WTC11 (cell line): ENCODE data around the gene SGCA. TPM values are rescaled to one million over a fixed set of nuclear protein-coding genes. Genes with fewer than 3 reads are reported as not detected.

Source experiments
- ATAC-seq: fragments of 200-7000 bp; cut with Tn5 transposase; 2 replicates; pipeline ENCODE4 v1.10.0; 2021; ENCODE audit warnings: mild to moderate bottlenecking, moderate library complexity
- CTCF ChIA-PET: fragments of 300-600 bp; sonication (Branson Sonifier 250); formaldehyde crosslinking; loops from one replicate; lab custom pipeline; 2021; ENCODE audit warnings: antibody characterized with exemption; lab: Charles Lee
- POLR2A ChIA-PET: fragments of 350-600 bp; sonication (Branson Sonifier 250); formaldehyde crosslinking; loops from one replicate; lab custom pipeline; 2021; ENCODE audit warnings: antibody characterized with exemption; lab: Charles Lee
- DNase-seq: peaks from one replicate; pipeline ENCODE4 v3.0.0; 2021; ENCODE audit warnings: low spot score
- H3K27ac Mint-ChIP-seq: 2 replicates; pipeline ENCODE4 v1.8.0; 2021; ENCODE audit warnings: mixed read lengths
- H3K27me3 Mint-ChIP-seq: 2 replicates; pipeline ENCODE4 v1.8.0; 2021; ENCODE audit warnings: low read depth, mild to moderate bottlenecking, moderate library complexity, mixed read lengths
- H3K36me3 Mint-ChIP-seq: 2 replicates; pipeline ENCODE4 v1.8.0; 2021; ENCODE audit warnings: mixed read lengths
- H3K4me1 Mint-ChIP-seq: 2 replicates; pipeline ENCODE4 v1.8.0; 2022; ENCODE audit warnings: mixed read lengths
- H3K4me3 Mint-ChIP-seq: 2 replicates; pipeline ENCODE4 v1.8.0; 2021; ENCODE audit warnings: mild to moderate bottlenecking, moderate library complexity, mixed read lengths
- H3K9me3 Mint-ChIP-seq: 2 replicates; pipeline ENCODE4 v1.8.0; 2021; ENCODE audit warnings: mixed read lengths
- AR ChIP-seq: fragments of 250-450 bp; sonication (Bioruptor Pico); IDR thresholded peaks from 2 replicates; pipeline ENCODE4 v1.9.0; 2021; ENCODE audit warnings: mild to moderate bottlenecking
- CBFB ChIP-seq: sonication (generic); formaldehyde crosslinking; IDR thresholded peaks from 2 replicates; pipeline ENCODE4 v1.8.1; 2022; ENCODE audit warnings: mild to moderate bottlenecking, low read depth, missing genetic modification reagents
- CREM ChIP-seq: sonication (generic); formaldehyde crosslinking; IDR thresholded peaks from 2 replicates; pipeline ENCODE4 v1.8.1; 2022; ENCODE audit warnings: mild to moderate bottlenecking, missing genetic modification reagents, moderate library complexity
- FOXJ3 ChIP-seq: sonication (generic); formaldehyde crosslinking; IDR thresholded peaks from 2 replicates; pipeline ENCODE4 v1.9.0; 2021; ENCODE audit warnings: missing genetic modification reagents, mild to moderate bottlenecking, borderline replicate concordance
- GTF2I ChIP-seq: fragments of 250-450 bp; sonication (Bioruptor Pico); conservative IDR thresholded peaks from 2 replicates; pipeline ENCODE4 v1.4.0; 2021; ENCODE audit warnings: mild to moderate bottlenecking
- MYBL2 ChIP-seq: sonication (generic); formaldehyde crosslinking; IDR thresholded peaks from 2 replicates; pipeline ENCODE4 v1.8.1; 2023; ENCODE audit warnings: mild to moderate bottlenecking, moderate library complexity, missing genetic modification reagents
- SOX15 ChIP-seq: fragments of 250-450 bp; sonication (Bioruptor Pico); IDR thresholded peaks from 2 replicates; pipeline ENCODE4 v1.9.0; 2021; ENCODE audit warnings: mild to moderate bottlenecking
- TEAD4 ChIP-seq: sonication (generic); formaldehyde crosslinking; IDR thresholded peaks from 2 replicates; pipeline ENCODE4 v1.8.0; 2022; ENCODE audit warnings: mild to moderate bottlenecking, missing genetic modification reagents
- ZNF317 ChIP-seq: sonication (generic); formaldehyde crosslinking; IDR thresholded peaks from 2 replicates; pipeline ENCODE4 v1.8.1; 2023; ENCODE audit warnings: low read depth, mild to moderate bottlenecking, moderate library complexity, missing genetic modification reagents, borderline replicate concordance
- ZNF396 ChIP-seq: fragments of 250-450 bp; sonication (Bioruptor Pico); IDR thresholded peaks from 2 replicates; pipeline ENCODE4 v1.8.0; 2021; ENCODE audit warnings: mild to moderate bottlenecking, moderate library complexity, borderline replicate concordance
- total RNA-seq: library from RNA; stranded (reverse); gene quantifications from 3 replicates; pipeline ENCODE4 v1.2.3, GENCODE V29; 2021
- TF ChIP-seq, protein P1 (sequence below): fragments of 250-450 bp; sonication (Bioruptor Pico); IDR thresholded peaks from 2 replicates; pipeline ENCODE4 v1.9.0; 2021; ENCODE audit warnings: mild to moderate bottlenecking
- TF ChIP-seq, protein P2 (sequence below): fragments of 200-600 bp; IDR thresholded peaks from 2 replicates; pipeline ENCODE4 v1.8.0; 2022; ENCODE audit warnings: antibody characterized with exemption
- TF ChIP-seq, protein P3 (sequence below): sonication (generic); formaldehyde crosslinking; IDR thresholded peaks from 2 replicates; pipeline ENCODE4 v1.8.0; 2023; ENCODE audit warnings: missing genetic modification reagents
- TF ChIP-seq, protein P4 (sequence below): sonication (generic); formaldehyde crosslinking; IDR thresholded peaks from 2 replicates; pipeline ENCODE4 v1.8.1; 2022; ENCODE audit warnings: missing genetic modification reagents, borderline replicate concordance
- TF ChIP-seq, protein P5 (sequence below): sonication (generic); formaldehyde crosslinking; IDR thresholded peaks from 2 replicates; pipeline ENCODE4 v1.8.1; 2023; ENCODE audit warnings: mild to moderate bottlenecking, missing genetic modification reagents, moderate library complexity
- TF ChIP-seq, protein P6 (sequence below): sonication (generic); formaldehyde crosslinking; IDR thresholded peaks from 2 replicates; pipeline ENCODE4 v1.8.0; 2022; ENCODE audit warnings: missing genetic modification reagents

The SGCA gene
- total RNA-seq, 1 experiment from 2014 or later, result 1.0 TPM

DNA sequence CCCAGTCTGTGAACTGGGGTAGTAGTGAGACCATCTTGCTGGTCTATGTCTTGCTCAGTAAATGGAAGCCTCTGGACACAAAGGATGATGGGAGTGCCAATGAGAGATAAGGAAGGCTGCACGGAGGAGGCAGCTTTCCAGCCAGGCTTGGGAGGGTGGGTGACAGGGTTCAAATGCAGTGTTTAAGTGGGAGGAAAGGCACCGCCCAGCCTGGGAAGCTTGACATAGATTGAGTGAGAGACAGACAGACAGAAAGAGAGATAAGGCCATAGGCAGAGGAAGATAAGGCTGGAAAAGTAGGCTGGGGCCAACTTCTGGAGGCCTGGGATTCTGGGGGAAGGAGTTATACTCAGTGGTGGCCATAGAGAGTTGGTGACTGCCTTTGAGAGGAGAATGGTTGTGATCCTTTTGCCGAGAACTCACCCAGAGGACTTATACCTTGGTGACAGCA, 42.8 kb downstream of the SGCA start:
- no peak for TF ChIP-seq SOX15
- no peak for TF ChIP-seq AR (CRISPR knock-in tag)
- TF ChIP-seq, protein P1, sequence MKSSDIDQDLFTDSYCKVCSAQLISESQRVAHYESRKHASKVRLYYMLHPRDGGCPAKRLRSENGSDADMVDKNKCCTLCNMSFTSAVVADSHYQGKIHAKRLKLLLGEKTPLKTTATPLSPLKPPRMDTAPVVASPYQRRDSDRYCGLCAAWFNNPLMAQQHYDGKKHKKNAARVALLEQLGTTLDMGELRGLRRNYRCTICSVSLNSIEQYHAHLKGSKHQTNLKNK (CRISPR knock-in tag), result no peak
- TF ChIP-seq, protein P2, sequence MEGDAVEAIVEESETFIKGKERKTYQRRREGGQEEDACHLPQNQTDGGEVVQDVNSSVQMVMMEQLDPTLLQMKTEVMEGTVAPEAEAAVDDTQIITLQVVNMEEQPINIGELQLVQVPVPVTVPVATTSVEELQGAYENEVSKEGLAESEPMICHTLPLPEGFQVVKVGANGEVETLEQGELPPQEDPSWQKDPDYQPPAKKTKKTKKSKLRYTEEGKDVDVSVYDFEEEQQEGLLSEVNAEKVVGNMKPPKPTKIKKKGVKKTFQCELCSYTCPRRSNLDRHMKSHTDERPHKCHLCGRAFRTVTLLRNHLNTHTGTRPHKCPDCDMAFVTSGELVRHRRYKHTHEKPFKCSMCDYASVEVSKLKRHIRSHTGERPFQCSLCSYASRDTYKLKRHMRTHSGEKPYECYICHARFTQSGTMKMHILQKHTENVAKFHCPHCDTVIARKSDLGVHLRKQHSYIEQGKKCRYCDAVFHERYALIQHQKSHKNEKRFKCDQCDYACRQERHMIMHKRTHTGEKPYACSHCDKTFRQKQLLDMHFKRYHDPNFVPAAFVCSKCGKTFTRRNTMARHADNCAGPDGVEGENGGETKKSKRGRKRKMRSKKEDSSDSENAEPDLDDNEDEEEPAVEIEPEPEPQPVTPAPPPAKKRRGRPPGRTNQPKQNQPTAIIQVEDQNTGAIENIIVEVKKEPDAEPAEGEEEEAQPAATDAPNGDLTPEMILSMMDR, result no peak
- TF ChIP-seq, protein P3, sequence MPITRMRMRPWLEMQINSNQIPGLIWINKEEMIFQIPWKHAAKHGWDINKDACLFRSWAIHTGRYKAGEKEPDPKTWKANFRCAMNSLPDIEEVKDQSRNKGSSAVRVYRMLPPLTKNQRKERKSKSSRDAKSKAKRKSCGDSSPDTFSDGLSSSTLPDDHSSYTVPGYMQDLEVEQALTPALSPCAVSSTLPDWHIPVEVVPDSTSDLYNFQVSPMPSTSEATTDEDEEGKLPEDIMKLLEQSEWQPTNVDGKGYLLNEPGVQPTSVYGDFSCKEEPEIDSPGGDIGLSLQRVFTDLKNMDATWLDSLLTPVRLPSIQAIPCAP (CRISPR knock-in tag), result no peak
- no peak for TF ChIP-seq TEAD4 (CRISPR knock-in tag)
- TF ChIP-seq FOXJ3, result no peak
- no peak for TF ChIP-seq GTF2I (CRISPR knock-in tag)
- no peak for TF ChIP-seq ZNF317 (CRISPR knock-in tag)
- no peak for TF ChIP-seq ZNF396
- TF ChIP-seq MYBL2 (CRISPR knock-in tag), result no peak
- TF ChIP-seq CREM, result no peak
- TF ChIP-seq, protein P4, sequence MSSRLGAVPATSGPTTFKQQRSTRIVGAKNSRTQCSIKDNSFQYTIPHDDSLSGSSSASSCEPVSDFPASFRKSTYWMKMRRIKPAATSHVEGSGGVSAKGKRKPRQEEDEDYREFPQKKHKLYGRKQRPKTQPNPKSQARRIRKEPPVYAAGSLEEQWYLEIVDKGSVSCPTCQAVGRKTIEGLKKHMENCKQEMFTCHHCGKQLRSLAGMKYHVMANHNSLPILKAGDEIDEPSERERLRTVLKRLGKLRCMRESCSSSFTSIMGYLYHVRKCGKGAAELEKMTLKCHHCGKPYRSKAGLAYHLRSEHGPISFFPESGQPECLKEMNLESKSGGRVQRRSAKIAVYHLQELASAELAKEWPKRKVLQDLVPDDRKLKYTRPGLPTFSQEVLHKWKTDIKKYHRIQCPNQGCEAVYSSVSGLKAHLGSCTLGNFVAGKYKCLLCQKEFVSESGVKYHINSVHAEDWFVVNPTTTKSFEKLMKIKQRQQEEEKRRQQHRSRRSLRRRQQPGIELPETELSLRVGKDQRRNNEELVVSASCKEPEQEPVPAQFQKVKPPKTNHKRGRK, result no peak
- no peak for TF ChIP-seq CBFB (CRISPR knock-in tag)
- TF ChIP-seq, all 79 proteins: peak for 0
- H3K27ac Mint-ChIP-seq, result no peak overlapping the region
- ATAC-seq (no peak), DNase-seq (no peak)
- ChIA-PET POLR2A (interaction anchor here (1.1 to 1.6 kb wide), 2 partner anchors 51 to 66 kb away, joined by 3 to 8 read pairs; partner anchors contain the start of gene TMEM92), CTCF (interaction anchor here (1.1 to 15.3 kb wide), 4 partner anchors 8 to 90 kb away, joined by 5 to 514 read pairs (median 80); partner anchors contain the start of genes COL1A1 and TMEM92)
- H3K27me3 Mint-ChIP-seq, result peaks cover 40% of the 10 kb centered on the region
- peaks cover 80% of the 10 kb centered on the region for H3K4me1 Mint-ChIP-seq
- no peak overlapping the region for H3K4me3 Mint-ChIP-seq
- H3K9me3 Mint-ChIP-seq, result no peaks in the 10 kb centered on the region
- no peaks in the 10 kb centered on the region for H3K36me3 Mint-ChIP-seq

GRCh38 chr17:50209133-50209471, 43.3 kb downstream of the SGCA start:
- Mint-ChIP-seq H3K27me3 (peaks cover 35% of the 10 kb centered on the region), H3K9me3 (no peaks in the 10 kb centered on the region)
- POLR2A ChIA-PET, result interaction anchor here (1.1 kb wide), 1 partner anchor 51 kb away, joined by 3 read pairs; no protein-coding TSS in a partner anchor

More at GRCh38 chr17:50209133-50209471, 43.3 kb downstream of the SGCA start:
- Mint-ChIP-seq H3K4me3 (no peak overlapping the region), H3K4me1 (peaks cover 77% of the 10 kb centered on the region), H3K36me3 (no peaks in the 10 kb centered on the region), H3K27ac (no peak overlapping the region)
- TF ChIP-seq, protein P5, sequence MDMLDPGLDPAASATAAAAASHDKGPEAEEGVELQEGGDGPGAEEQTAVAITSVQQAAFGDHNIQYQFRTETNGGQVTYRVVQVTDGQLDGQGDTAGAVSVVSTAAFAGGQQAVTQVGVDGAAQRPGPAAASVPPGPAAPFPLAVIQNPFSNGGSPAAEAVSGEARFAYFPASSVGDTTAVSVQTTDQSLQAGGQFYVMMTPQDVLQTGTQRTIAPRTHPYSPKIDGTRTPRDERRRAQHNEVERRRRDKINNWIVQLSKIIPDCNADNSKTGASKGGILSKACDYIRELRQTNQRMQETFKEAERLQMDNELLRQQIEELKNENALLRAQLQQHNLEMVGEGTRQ (CRISPR knock-in tag), result no peak
- TF ChIP-seq, protein P6, sequence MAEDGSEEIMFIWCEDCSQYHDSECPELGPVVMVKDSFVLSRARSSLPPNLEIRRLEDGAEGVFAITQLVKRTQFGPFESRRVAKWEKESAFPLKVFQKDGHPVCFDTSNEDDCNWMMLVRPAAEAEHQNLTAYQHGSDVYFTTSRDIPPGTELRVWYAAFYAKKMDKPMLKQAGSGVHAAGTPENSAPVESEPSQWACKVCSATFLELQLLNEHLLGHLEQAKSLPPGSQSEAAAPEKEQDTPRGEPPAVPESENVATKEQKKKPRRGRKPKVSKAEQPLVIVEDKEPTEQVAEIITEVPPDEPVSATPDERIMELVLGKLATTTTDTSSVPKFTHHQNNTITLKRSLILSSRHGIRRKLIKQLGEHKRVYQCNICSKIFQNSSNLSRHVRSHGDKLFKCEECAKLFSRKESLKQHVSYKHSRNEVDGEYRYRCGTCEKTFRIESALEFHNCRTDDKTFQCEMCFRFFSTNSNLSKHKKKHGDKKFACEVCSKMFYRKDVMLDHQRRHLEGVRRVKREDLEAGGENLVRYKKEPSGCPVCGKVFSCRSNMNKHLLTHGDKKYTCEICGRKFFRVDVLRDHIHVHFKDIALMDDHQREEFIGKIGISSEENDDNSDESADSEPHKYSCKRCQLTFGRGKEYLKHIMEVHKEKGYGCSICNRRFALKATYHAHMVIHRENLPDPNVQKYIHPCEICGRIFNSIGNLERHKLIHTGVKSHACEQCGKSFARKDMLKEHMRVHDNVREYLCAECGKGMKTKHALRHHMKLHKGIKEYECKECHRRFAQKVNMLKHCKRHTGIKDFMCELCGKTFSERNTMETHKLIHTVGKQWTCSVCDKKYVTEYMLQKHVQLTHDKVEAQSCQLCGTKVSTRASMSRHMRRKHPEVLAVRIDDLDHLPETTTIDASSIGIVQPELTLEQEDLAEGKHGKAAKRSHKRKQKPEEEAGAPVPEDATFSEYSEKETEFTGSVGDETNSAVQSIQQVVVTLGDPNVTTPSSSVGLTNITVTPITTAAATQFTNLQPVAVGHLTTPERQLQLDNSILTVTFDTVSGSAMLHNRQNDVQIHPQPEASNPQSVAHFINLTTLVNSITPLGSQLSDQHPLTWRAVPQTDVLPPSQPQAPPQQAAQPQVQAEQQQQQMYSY (CRISPR knock-in tag), result peak; percentile 18; the same call in 1 of the 2 replicates
- DNase-seq (peak; percentile 5), ATAC-seq (no peak)
- CTCF ChIA-PET, result interaction anchor here (0.8 to 15.3 kb wide), 7 partner anchors 8 to 153 kb away, joined by 3 to 514 read pairs (median 5); partner anchors contain the start of genes COL1A1 and TMEM92
